DOHH2 (cell line): ENCODE measurements around the gene OPA3.
A peak's percentile ranks its signal among the peaks of the same experiment; 100 is the strongest.
"Not testable (repeated sequence)": the region's sequence is repeated elsewhere in the genome, so short reads cannot be mapped to it uniquely, and the experiment has no call there.

ENCODE experiments used
- H3F3A ChIP-seq: fragments of 200-600 bp; sonication (generic), shearing (Covaris generic); 2 replicates; pipeline ENCODE4 v1.6.0; 2016; ENCODE audit warnings: antibody characterized with exemption, mild to moderate bottlenecking; ENCODE audit not compliant: control insufficient read depth, insufficient read depth
- H3K27ac ChIP-seq: fragments of 200-600 bp; sonication (generic); 2 replicates; pipeline ENCODE4 v1.5.1; 2014; ENCODE audit warnings: low read depth, mild to moderate bottlenecking, low read length, moderate library complexity
- H3K27me3 ChIP-seq: fragments of 200-600 bp; sonication (generic); 2 replicates; pipeline ENCODE4 v1.6.1; 2014; ENCODE audit warnings: mild to moderate bottlenecking, low read length, mixed read lengths; ENCODE audit not compliant: control insufficient read depth
- H3K36me3 ChIP-seq: fragments of 200-600 bp; sonication (generic); 2 replicates; pipeline ENCODE4 v1.6.1; 2014; ENCODE audit warnings: mild to moderate bottlenecking, low read length, moderate library complexity, mixed read lengths; ENCODE audit not compliant: control insufficient read depth
- H3K4me1 ChIP-seq: fragments of 200-600 bp; sonication (generic); 2 replicates; pipeline ENCODE4 v1.6.1; 2014; ENCODE audit warnings: mild to moderate bottlenecking, low read length, mixed read lengths; ENCODE audit not compliant: control insufficient read depth
- H3K4me2 ChIP-seq: fragments of 200-600 bp; sonication (generic); 2 replicates; pipeline ENCODE4 v1.6.0; 2014; ENCODE audit warnings: mild to moderate bottlenecking, low read length, moderate library complexity
- H3K4me3 ChIP-seq: fragments of 200-600 bp; sonication (generic); 2 replicates; pipeline ENCODE4 v1.5.1; 2014; ENCODE audit warnings: mild to moderate bottlenecking, low read length, mixed read lengths
- H3K79me2 ChIP-seq: fragments of 200-600 bp; sonication (generic); 2 replicates; pipeline ENCODE4 v1.6.1; 2014; ENCODE audit warnings: mild to moderate bottlenecking, low read length, mixed read lengths; ENCODE audit not compliant: control insufficient read depth
- H3K9me2 ChIP-seq: fragments of 200-600 bp; sonication (generic); replicated peaks from 2 replicates; pipeline ENCODE4 v1.6.1; 2014; ENCODE audit warnings: mild to moderate bottlenecking, low read length, mixed read lengths; ENCODE audit not compliant: control insufficient read depth
- H3K9me3 ChIP-seq: fragments of 200-600 bp; sonication (generic); 2 replicates; pipeline ENCODE4 v1.6.1; 2014; ENCODE audit warnings: antibody characterized with exemption, low read length, mixed read lengths; ENCODE audit not compliant: control insufficient read depth, insufficient read depth
- H4K20me1 ChIP-seq: fragments of 200-600 bp; sonication (generic); 2 replicates; pipeline ENCODE4 v1.6.0; 2014; ENCODE audit warnings: low read depth, mild to moderate bottlenecking, antibody characterized with exemption, low read length, moderate library complexity; ENCODE audit not compliant: control insufficient read depth, insufficient read depth
- CTCF ChIP-seq: fragments of 200-600 bp; sonication (generic); IDR thresholded peaks from one replicate; pipeline ENCODE4 v1.5.1; 2014; ENCODE audit warnings: antibody characterized with exemption, mild to moderate bottlenecking, low read depth, low read length; ENCODE audit not compliant: poor library complexity, severe bottlenecking
- EZH2phosphoT487 ChIP-seq: fragments of 200-600 bp; sonication (generic); IDR thresholded peaks from 2 replicates; pipeline ENCODE4 v1.6.1; 2017; ENCODE audit warnings: borderline replicate concordance, mild to moderate bottlenecking, antibody characterized with exemption, low read length, moderate library complexity, mixed read lengths

OPA3 gene

DNA sequence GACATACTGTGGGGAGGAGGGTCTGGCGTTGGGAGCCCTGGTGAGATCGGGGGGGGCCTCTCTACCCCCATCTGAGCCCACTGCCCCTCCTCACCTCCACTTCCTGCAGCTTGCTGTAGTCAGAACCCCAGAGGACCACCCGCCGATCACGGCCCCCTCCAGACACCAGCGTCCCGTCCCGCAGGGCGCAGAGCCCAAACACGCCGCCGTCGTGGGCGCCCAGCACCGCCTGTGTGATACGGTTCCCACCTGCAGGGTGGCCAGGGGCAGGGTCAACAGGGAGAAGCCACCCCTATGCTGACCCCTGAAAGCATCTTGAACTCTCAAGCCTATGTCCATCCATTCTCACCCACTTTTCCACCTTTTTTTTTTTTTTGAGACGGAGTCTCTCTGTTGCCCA is 36.8 kb upstream of the OPA3 start:
- H3K79me2 ChIP-seq: no peaks in the 10 kb centered on the region
- TF ChIP-seq CTCF (no peak), EZH2phosphoT487 (no peak)
- no peak overlapping the region for H3K4me2 ChIP-seq
- H3K27me3 ChIP-seq: no peaks in the 10 kb centered on the region
- H3K27ac ChIP-seq: no peak overlapping the region
- H3K36me3 ChIP-seq: peaks cover 11% of the 10 kb centered on the region; the same call in 1 of the 2 replicates
- H3F3A ChIP-seq: no peaks in the 10 kb centered on the region
- H3K9me3 ChIP-seq: no peaks in the 10 kb centered on the region
- H3K4me3 ChIP-seq: no peak overlapping the region
- H4K20me1 ChIP-seq: no peaks in the 10 kb centered on the region
- peaks cover 3% of the 10 kb centered on the region for H3K4me1 ChIP-seq
- H3K9me2 ChIP-seq: no peaks in the 10 kb centered on the region

DNA sequence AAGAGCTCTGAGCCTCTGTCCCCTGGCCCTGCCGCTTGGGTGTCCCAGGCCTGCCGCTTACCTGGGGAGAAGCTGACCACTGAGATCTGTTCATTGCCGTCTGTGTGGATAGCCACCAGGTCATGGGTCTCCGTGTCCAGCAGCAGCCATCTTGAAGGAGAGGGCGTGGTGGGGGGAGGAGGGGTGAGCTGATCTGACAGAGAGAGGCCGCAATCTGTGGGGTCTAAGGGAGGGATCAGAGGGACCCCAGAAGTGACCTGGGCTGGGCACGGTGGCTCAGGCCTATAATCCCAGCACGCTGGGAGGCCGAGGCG is 32.1 kb upstream of the OPA3 start:
- Histone ChIP-seq H3F3A (0 out of 2 replicates have a peak, but pooled peaks cover 2% of the 10 kb centered on the region), H3K36me3 (peaks cover 30% of the 10 kb centered on the region), H3K4me3 (0 out of 2 replicates have a peak overlapping the region, but pooled peaks have one; percentile 22), H3K9me2 (no peaks in the 10 kb centered on the region), H3K4me1 (peaks cover 11% of the 10 kb centered on the region), H3K79me2 (no peaks in the 10 kb centered on the region), H3K27me3 (no peaks in the 10 kb centered on the region), H3K9me3 (no peaks in the 10 kb centered on the region), H3K27ac (no peak overlapping the region), H3K4me2 (peak overlapping the region; percentile 53), H4K20me1 (no peaks in the 10 kb centered on the region)
- TF ChIP-seq CTCF (no peak), EZH2phosphoT487 (no peak)

DNA sequence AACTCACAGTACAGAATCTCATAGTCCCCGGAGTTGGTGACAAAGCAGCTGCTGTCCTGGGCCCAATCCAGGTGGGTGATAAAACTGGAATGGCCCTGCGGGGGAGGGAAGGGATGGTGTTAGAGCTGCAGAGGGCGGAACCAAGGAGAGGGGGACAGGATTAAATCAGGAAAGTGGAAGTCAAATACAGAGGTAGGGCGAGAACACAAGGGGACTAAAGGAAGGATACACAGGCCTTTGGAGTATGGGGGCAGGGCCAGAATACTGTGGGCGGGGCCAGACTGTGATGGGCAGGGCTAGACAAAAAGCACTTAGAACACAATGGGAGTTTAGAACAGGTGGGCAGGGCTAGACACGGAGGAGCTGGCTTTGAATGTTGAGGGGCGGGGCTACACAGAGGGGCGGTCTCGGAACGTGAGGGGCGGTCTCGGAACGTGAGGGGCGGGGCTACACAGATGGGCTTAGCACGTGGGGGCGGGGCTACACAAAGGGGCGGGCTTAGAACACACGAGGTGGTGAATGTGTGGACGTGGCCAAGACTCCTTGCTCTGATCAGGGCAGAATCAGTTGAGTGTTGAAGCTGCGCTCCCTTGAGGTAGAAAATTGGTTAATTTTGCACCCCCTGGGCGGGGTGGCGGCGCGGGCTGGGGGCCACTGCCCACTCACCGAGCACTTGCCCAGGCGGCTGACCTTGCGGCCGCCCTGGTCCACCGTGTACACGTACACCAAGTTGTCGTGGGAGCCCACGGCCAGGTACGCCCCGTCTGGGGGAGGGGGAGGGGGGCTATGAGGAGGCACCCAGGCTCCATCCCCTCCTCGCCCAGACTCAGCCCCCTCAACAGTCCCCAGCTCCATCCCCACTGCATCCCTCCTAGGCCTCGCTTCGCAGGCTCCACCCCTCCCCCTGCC is 31.4 kb upstream of the OPA3 start:
- Histone ChIP-seq H3K9me3 (no peaks in the 10 kb centered on the region), H3K79me2 (no peaks in the 10 kb centered on the region), H3K27me3 (no peaks in the 10 kb centered on the region), H3F3A (0 out of 2 replicates have a peak, but pooled peaks cover 2% of the 10 kb centered on the region), H3K9me2 (no peaks in the 10 kb centered on the region), H3K4me2 (peak overlapping the region; percentile 53), H3K27ac (no peak overlapping the region), H4K20me1 (no peaks in the 10 kb centered on the region), H3K4me3 (peak overlapping the region; percentile 22; the same call in 1 of the 2 replicates), H3K36me3 (peaks cover 29% of the 10 kb centered on the region), H3K4me1 (peaks cover 11% of the 10 kb centered on the region)
- no peak for TF ChIP-seq CTCF
- no peak for TF ChIP-seq EZH2phosphoT487

GRCh38 chr19:45615056-45615455 is 30.5 kb upstream of the OPA3 start:
- Histone ChIP-seq H3K36me3 (peaks cover 25% of the 10 kb centered on the region), H3K4me1 (peaks cover 11% of the 10 kb centered on the region)
- H3F3A ChIP-seq, H4K20me1 ChIP-seq, H3K4me3 ChIP-seq, H3K4me2 ChIP-seq, H3K27ac ChIP-seq, H3K79me2 ChIP-seq, H3K9me3 ChIP-seq, H3K9me2 ChIP-seq, H3K27me3 ChIP-seq: not testable (repeated sequence)
